ENCODE measurements around the gene STK25.

STK25 gene

DNA sequence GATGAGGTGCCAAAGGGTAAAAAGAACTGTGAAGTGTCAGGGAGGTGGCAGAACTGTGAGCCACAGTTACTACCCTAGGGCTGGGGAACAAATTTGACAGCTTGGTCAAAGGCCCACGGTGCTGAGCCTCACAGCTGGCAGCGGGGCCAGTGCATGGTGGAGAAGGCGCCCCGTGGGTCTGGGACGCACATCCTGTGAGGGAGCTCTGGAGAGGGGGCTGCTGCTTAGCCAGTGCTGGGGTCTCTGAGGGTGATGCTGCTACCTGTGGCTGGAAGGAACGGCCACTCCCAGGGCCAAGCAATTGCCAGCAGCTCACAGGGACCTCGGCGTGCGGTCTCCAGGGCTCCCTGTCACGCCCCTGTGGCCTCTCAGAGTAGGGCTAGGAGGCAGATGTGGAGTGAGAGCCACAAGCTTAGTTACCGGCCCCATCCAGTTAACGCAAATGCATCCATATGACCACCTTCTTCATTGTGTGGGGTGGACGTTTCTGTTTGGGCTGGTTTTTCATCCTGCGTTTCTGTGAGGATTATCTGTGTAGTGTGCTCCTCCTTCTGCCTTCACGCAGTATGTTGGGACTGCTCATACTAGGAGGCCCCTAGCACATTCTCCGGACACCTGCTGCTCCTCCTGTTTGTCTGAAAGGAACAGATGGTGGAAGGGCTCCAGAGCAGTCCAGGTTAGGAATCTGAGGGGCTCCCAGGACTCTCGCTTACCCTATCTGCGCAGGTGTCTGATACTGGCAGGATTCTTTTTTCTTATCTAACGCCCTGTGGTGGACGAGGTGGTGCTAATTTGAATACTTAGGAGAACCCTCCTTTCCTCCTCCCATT is 26.0 kb downstream of the STK25 start:
- DNase-seq, result no peak
- intact Hi-C loops (cut with DNase I), result no loop called here

- intact Hi-C loops (cut with DNase I), result no loop called here
- DNase-seq, result no peak
Measured at GRCh38 chr2:241481687-241482086, 26.7 kb downstream of the STK25 start.

DNA sequence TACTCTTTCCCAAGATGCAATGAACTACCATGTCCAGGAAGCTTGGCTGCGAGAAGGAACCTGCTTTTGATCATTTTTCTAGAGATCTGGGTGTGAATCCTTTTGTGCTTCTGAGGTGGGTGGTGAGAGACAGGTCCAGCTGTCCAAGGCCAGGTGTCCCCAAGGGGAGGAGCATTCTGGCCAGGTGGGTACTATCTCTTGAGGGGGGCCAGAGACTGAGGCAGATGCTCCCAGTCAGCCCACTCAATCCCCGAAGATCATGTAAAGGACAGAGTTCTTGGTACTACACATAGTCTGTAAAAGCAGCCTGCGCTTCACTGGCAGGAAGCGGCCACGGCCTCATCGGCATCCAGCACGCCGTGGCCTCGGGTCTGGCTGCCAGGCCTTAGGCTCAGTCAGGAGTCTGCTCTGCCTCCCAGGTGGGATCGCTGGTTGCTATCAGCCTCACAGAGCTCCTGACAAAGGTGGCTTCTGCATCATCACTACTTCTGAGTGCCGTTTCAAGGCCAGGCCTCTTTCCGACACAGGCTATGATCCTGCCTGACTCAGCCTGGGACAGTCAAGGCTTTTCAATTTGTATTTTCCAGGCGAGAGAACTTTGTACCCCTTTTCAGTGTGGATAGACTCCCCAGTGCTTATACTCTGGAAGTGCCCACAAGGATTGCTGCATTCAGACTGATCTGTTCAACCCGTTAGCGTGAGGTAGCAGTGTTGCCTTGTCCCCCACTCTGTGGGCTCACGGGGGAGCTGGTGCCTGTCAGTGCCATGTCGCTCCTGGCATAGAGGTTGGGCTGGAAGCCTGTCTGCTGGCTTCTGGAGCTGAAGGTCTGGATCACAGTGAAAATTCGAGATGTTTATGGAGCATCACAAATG is 29.1 kb downstream of the STK25 start:
- no peak for DNase-seq

GRCh38 chr2:241478166-241478565 is 30.2 kb downstream of the STK25 start:
- DNase-seq, result no peak
- intact Hi-C loops (cut with DNase I), result no loop called here

More for the DNA sequence above, 29.1 kb downstream of the STK25 start:
- intact Hi-C loops (cut with DNase I), result no loop called here

- no peak for DNase-seq
- intact Hi-C loops (cut with DNase I), result no loop called here
Measured at GRCh38 chr2:241475267-241475666, 33.1 kb downstream of the STK25 start.

GRCh38 chr2:241473399-241473798 is 35.0 kb downstream of the STK25 start:
- intact Hi-C loops (cut with DNase I), result no loop called here
- DNase-seq, result no peak

- no peak for DNase-seq
- intact Hi-C loops (cut with DNase I), result no loop called here
Measured at GRCh38 chr2:241469746-241470145, 38.6 kb downstream of the STK25 start.

DNA sequence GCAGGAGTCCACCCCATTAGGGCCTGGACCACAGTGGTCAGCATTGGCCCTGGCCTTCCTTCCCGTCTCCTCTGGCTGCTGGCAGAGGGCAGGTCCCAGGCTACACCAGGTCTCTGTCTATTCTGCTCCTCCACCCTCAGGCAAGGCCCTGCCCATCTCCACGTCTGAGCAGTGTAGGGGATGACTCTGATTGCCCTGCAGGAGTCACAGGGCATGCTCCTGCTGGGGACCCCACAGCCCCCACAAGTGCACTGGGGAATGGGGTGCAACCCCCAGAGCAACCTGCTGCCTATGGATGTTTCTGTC is 40.0 kb downstream of the STK25 start:
- DNase-seq, result no peak
- intact Hi-C loops (cut with DNase I), result no loop called here

- no peak for DNase-seq
- intact Hi-C loops (cut with DNase I), result no loop called here
Measured at GRCh38 chr2:241467777-241468475, 40.5 kb downstream of the STK25 start.

DNA sequence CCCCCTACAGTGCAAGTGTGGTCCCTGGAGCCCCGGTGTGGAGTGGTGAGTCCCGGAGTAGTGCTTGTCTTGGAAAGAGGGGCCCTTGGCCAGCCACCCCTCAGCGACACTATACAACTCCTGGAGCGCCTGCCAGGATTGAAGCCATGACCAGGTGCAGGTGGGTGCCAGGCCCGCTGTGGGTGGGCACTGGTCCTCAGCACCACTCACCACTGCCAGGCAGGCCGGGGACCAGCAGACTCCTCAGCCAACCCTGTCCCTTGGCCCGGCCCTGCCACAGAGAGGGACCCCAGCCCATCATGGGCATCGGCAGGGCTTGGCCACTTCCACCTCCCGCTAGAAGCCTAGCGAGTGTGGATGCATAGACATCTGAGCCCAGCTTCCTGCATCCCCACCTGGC is 42.2 kb downstream of the STK25 start:
- intact Hi-C loops (cut with DNase I), result no loop called here
- DNase-seq, result no peak

DNA sequence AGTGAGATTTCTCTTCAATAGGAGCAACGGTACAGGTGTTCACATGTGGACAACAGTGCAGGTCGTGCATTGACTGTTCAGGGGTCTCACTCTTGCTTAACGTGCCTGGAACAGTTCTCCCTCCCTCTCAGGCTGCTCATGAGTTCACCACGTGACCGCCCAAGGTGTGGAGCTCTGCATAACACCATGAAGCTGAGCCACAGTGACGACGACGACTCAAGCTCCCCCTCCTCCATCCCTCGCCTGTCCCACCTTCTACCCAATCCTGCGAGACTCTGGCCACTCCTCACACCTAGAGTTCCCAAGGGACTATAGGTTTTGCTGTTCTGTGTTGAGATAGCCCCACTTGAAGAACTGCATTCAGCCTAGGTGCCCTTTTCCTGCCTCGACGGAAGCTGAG is 42.8 kb downstream of the STK25 start:
- DNase-seq, result no peak
- intact Hi-C loops (cut with DNase I), result no loop called here

DNA sequence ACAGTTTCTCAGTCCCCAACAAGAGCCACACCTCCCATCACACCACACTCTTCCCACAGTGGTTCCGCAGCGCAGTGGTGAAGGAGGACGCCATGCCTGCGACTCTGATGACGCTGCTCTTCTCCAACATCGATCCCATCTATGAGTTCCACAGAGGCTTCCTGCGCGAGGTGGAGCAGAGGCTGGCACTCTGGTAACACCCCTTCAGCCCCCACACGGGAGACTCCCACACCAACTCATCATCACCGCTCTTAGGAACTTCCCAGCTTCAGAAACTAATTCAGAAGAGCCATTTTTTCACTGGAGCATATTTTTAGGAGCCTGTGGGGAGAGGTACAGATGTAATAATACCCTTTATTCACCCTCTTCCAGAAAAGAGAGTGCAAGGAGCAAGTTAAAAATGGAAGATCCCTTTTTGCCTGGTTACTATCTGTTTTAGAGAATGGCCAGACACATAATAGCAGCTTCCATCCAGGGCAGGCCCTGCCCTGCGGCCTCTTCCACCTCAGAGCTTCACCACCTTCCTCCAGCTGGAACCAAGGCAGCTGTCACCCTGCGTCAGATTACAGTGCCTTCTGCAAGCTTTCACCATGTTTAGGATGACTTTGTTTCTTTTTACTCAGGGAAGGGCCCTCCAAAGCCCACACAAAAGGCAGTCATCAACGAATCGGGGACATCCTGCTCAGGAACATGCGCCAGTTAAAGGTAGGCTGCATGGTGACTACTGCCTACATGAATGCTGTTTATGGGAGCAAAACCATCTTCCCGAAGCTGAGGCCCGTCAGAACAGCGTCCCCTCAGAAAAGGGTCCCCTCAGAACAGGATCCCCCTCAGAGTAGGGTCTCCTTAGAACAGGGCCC is 44.9 kb downstream of the STK25 start:
- intact Hi-C loops (cut with DNase I), result no loop called here
- peak; percentile 28 to 90 (median 64) for DNase-seq

DNA sequence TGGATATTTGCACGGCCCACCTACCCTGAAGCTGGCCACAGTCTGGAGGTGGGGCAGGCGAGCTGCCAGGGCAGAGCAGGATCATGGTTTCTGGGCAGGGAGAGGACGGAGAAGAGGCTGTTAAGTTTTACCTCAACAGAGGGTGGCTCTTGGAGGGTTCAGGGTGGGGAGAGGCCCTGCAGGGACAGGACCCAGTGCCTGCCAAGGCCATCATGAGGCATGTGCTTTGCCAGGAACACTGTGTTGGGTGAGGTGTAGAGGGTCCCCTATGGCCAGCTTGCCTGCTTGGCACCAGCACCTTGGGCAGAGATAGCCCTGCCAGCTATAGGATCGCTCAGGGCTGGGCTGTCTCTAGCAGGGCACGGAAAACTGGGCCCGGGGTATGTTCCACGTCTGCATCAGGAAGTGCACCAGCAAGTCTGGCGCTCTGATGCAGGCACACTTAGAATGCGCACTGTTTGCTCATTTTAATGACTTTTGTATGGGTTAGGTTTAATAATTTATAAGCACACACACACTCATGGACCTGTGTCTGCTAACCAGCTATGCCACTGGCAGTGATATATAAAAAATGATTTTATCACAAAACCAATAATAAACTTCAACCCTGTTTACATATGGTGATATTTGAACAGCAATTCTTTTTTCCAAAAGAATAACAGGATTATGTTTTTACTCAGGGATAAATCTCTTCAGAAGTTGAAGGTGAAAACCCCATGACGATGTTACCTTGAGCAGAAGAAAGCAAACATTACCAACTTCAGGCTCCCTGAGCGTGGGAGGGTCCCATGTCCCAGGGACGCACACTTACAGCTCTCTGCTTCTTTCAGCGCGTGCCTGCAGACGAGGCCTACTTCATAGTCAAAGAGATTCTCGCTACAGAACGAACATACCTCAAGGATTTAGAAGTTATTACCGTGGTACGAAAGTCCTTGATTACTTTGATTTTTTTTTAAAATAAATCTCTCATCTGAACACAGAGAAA is 46.4 kb downstream of the STK25 start:
- intact Hi-C loops (cut with DNase I), result no loop called here
- DNase-seq, result no peak

DNA sequence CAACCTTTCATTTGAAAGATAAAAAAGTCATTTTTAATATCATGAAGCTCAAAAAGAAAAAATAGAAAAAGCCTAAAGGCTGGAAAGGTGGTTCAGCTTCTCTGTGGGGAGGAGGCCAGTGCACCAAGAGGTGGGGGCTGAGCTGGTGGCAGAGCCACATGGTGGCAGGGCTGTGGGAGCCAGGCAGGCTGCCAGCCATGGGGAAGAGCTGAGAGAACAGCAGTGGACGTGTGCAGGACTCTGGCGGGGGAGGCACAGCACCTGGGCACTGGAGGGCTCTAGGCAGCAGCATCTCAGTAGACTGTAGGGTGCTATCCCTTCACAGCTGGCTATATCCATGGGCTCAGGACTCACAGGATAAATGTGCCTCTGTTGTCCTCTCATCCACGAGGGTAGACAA is 47.8 kb downstream of the STK25 start:
- DNase-seq, result no peak
- intact Hi-C loops (cut with DNase I), result no loop called here

DNA sequence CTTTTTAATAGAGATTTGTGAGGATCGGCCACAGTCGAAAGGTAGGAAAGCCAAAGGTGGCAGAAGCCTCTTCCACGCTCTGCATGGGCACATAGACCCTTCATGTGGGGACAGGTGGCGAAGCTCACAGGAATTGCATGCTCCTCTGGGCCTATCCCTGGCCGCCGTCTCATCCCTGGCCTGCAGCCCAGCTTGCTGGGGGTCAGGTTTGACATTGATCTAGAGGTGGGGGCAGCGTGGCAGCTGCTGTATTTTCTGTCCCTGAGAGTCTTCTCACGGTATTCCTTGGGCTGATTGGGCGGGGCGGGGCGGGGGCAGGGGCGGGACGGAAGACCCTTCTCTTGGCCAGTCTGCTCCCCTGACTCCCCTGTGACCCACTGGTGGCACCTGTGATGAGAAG is 48.9 kb downstream of the STK25 start:
- intact Hi-C loops (cut with DNase I), result no loop called here
- no peak for DNase-seq

DNA sequence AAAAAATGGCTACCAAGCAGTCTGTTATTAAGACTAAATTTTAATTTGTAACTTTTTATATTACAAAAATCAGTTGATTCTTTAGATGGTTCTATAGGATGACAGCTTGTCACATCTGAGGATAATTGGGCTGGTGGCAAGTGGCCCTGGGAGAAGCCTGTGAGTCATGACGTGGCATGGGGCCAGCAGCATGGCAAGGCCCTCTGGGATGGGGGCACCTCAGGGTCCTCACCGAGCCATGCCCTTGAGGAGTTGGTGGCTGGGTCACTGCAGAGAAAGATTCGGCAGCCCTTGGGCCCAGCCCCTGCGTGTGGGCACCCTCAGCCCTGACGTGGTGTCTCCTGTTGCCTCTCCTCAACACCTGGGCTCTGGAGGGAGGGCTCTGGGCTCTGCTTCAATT is 49.7 kb downstream of the STK25 start:
- intact Hi-C loops (cut with DNase I), result no loop called here
- DNase-seq, result no peak

- DNase-seq, result no peak
- intact Hi-C loops (cut with DNase I), result no loop called here
Measured at GRCh38 chr2:241456546-241456945, 51.8 kb downstream of the STK25 start.

All from head of caudate nucleus (tissue), 42 donors.